Endothelial cell of umbilical vein (primary cell): Measurements from ENCODE around the gene PTPN3. TPM values are rescaled to one million over a fixed set of nuclear protein-coding genes. Genes with fewer than 3 reads are reported as not detected.

Source experiments
- BruUV-seq: library from RNA; stranded (reverse); fragments of 400-500 nt; replicated peaks from 2 replicates; lab custom pipeline; 2021; lab: Mats Ljungman, UMichigan
- CTCF ChIA-PET: fragments of 300-600, 350-600 bp; sonication (Branson Sonifier 250); formaldehyde crosslinking; loops from one replicate; lab custom pipeline; 2021; ENCODE audit warnings: antibody characterized with exemption, inconsistent platforms; lab: Charles Lee
- POLR2A ChIA-PET: fragments of 300-600, 350-600 bp; sonication (Branson Sonifier 250); formaldehyde crosslinking; loops from one replicate; lab custom pipeline; 2021; ENCODE audit warnings: antibody characterized with exemption, inconsistent platforms; lab: Charles Lee
- DNase-seq: peaks from one replicate; pipeline ENCODE4 v3.0.0-alpha.2; 2011; ENCODE audit warnings: low read depth, low spot score
- FAIRE-seq: peaks from 2 replicates; lab custom pipeline; 2011; peaks lifted over from hg19 to GRCh38; lab: Jason Lieb, UNC
- H2AFZ ChIP-seq: 2 replicates; pipeline ENCODE4 v1.6.0; 2012; ENCODE audit warnings: low read depth, low read length, control low read depth, inconsistent platforms
- H3K27ac ChIP-seq: 2 replicates; pipeline ENCODE4 v1.5.1; 2011; ENCODE audit warnings: low read depth, mild to moderate bottlenecking, control low read depth, low read length, moderate library complexity; ENCODE audit not compliant: insufficient read depth
- H3K27me3 ChIP-seq, 2 experiments: 2 replicates each; pipeline versions ENCODE4 v1.6.0 to v1.6.1; 2011; ENCODE audit warnings: low read length in 2 of 2, mixed read lengths in 1 of 2; ENCODE audit not compliant: control insufficient read depth in 2 of 2, insufficient read depth in 2 of 2
- H3K36me3 ChIP-seq, 2 experiments: 2 replicates in 1 of 2; 3 replicates in 1 of 2; pipeline ENCODE4 v1.5.1; 2011; ENCODE audit warnings: low read length in 2 of 2, mild to moderate bottlenecking in 1 of 2, moderate library complexity in 1 of 2; ENCODE audit not compliant: control insufficient read depth in 2 of 2, insufficient read depth in 2 of 2; ENCODE audit errors: extremely low read depth in 1 of 2
- H3K4me1 ChIP-seq: 3 replicates; pipeline ENCODE4 v1.5.1; 2011; ENCODE audit warnings: mild to moderate bottlenecking, low read length; ENCODE audit not compliant: control insufficient read depth, insufficient read depth; ENCODE audit errors: extremely low read depth
- H3K4me2 ChIP-seq: 2 replicates; pipeline ENCODE4 v1.6.1; 2011; ENCODE audit warnings: low read length, control low read depth, mixed read lengths; ENCODE audit not compliant: insufficient read depth
- H3K4me3 ChIP-seq, 3 experiments: fragments of 200-600 bp in 1 of 3; sonication (generic), shearing (Covaris generic) in 1 of 3; replicated peaks in 1 of 3; 2 replicates each; pipeline ENCODE4 v1.5.1; 2011 to 2016; ENCODE audit warnings: control low read depth in 3 of 3, low read length in 3 of 3, mild to moderate bottlenecking in 2 of 3, inconsistent platforms in 1 of 3, low read depth in 1 of 3, moderate library complexity in 1 of 3; ENCODE audit not compliant: insufficient read depth in 1 of 3
- H3K79me2 ChIP-seq: 2 replicates; pipeline ENCODE4 v1.6.0; 2012; ENCODE audit warnings: low read length, inconsistent platforms; ENCODE audit not compliant: control insufficient read depth, insufficient read depth
- H3K9ac ChIP-seq: replicated peaks from 2 replicates; pipeline ENCODE3; 2011; ENCODE audit warnings: low read length, control low read depth; ENCODE audit not compliant: insufficient read depth; ENCODE audit errors: extremely low read depth
- H3K9me1 ChIP-seq: replicated peaks from 3 replicates; pipeline ENCODE4 v1.6.0; 2011; ENCODE audit warnings: mild to moderate bottlenecking, low read length; ENCODE audit not compliant: control insufficient read depth, insufficient read depth; ENCODE audit errors: extremely low read depth
- H3K9me3 ChIP-seq: replicated peaks from 2 replicates; pipeline ENCODE4 v1.5.1; 2012; ENCODE audit warnings: low read length, inconsistent platforms; ENCODE audit not compliant: control insufficient read depth, insufficient read depth
- H4K20me1 ChIP-seq: replicated peaks from 2 replicates; pipeline ENCODE3; 2011; ENCODE audit warnings: mild to moderate bottlenecking, low read length; ENCODE audit not compliant: control insufficient read depth, insufficient read depth; ENCODE audit errors: extremely low read depth
- EZH2 ChIP-seq: IDR thresholded peaks from 2 replicates; pipeline ENCODE4 v1.6.1; 2012; ENCODE audit warnings: borderline replicate concordance, low read depth, mild to moderate bottlenecking, moderate library complexity, low read length, inconsistent platforms; ENCODE audit not compliant: severe bottlenecking
- FOS ChIP-seq: IDR thresholded peaks from 2 replicates; pipeline ENCODE4 v1.6.1; 2011; ENCODE audit warnings: mild to moderate bottlenecking, low read length, moderate library complexity, borderline replicate concordance; ENCODE audit not compliant: insufficient read depth
- GATA2 ChIP-seq: IDR thresholded peaks from 2 replicates; pipeline ENCODE4 v1.7.0; 2011; ENCODE audit warnings: low read depth, mild to moderate bottlenecking, moderate library complexity, mixed read lengths, low read length; ENCODE audit not compliant: insufficient read length, insufficient read depth
- JUN ChIP-seq: IDR thresholded peaks from 2 replicates; pipeline ENCODE4 v1.6.1; 2011; ENCODE audit warnings: borderline replicate concordance, low read depth; ENCODE audit not compliant: insufficient read length, insufficient read depth
- MYC ChIP-seq: IDR thresholded peaks from one replicate; pipeline ENCODE4 v1.6.1; 2011; ENCODE audit warnings: mild to moderate bottlenecking, low read depth, low read length
- POLR2A ChIP-seq: IDR thresholded peaks from 2 replicates; pipeline ENCODE4 v1.6.1; 2012; ENCODE audit warnings: low read depth, mild to moderate bottlenecking, control low read depth, low read length
- POLR2AphosphoS5 ChIP-seq: IDR thresholded peaks from 2 replicates; pipeline ENCODE4 v1.6.1; 2012; ENCODE audit warnings: low read depth, mild to moderate bottlenecking, control low read depth, low read length, moderate library complexity; ENCODE audit not compliant: insufficient read depth
- dilution Hi-C: fragments of 300-500 bp; cut with MboI; formaldehyde crosslinking; loops from one replicate; pipeline ENCODE4 v1.15.0; 2019; ENCODE audit warnings: low sequenced_read_pairs; ENCODE audit not compliant: extremely low pct_ligation_motif_present
- intact Hi-C: fragments of 100-400 bp; cut with micrococcal nuclease; formaldehyde crosslinking; loops from one replicate; pipeline ENCODE4 v1.10.0; 2022
- polyA plus RNA-seq, 4 experiments: library from polyadenylated mRNA; depleted of rRNA in 3 of 4; stranded (reverse) in 3 of 4; unstranded in 1 of 4; fragments of >200 nt; gene quantifications; 2 replicates each; pipeline versions ENCODE4 v1.2.1 to v1.2.3, GENCODE V29; 2011 to 2012; ENCODE audit warnings: missing spikeins in 1 of 4
- total RNA-seq: library from RNA; stranded (reverse); gene quantifications from 2 replicates; pipeline ENCODE4 v1.2.3, GENCODE V29; 2021
- TF ChIP-seq, protein P1 (sequence below), 2 donors: IDR thresholded peaks; 1 replicate in 1 of 2; 2 replicates in 1 of 2; pipeline ENCODE4 v1.5.1; 2011; ENCODE audit warnings: low read length in 2 of 2, mild to moderate bottlenecking in 2 of 2, moderate library complexity in 2 of 2, control low read depth in 1 of 2, inconsistent platforms in 1 of 2, low read depth in 1 of 2; ENCODE audit not compliant: insufficient read depth in 1 of 2; ENCODE audit errors: extremely low read depth in 1 of 2
- TF ChIP-seq, protein P2 (sequence below): IDR thresholded peaks from 2 replicates; pipeline ENCODE4 v1.6.1; 2011; ENCODE audit not compliant: insufficient read depth, insufficient read length

Gene PTPN3
- total and polyA plus RNA-seq, 2 donors (not counting 3 experiments of a cell fraction or from before 2014, with no cell fraction given), result 0.01 TPM; not detected in 1

DNA sequence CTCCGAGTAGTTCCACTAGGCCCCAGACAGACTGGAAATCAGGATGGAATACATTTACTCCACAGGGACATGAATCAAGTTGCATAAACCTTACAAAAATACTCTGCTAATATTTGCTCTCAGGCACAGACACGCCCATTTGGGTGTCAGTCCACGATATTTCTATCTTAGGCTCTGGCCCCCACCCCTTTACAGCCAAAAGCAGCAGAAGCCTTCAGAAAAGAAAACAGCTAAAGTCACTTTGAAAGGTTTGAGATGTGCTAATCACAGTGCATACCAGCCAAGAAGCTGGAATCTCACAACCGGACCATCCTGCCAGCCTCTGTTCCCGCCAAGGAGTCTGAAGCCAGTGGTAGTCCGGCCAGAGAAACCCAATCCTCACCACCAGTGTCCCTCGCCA lies 22.6 kb downstream of the PTPN3 start:
- Histone ChIP-seq H4K20me1 (no peaks in the 10 kb centered on the region), H3K36me3 (no peaks in the 10 kb centered on the region), H3K9me1 (no peaks in the 10 kb centered on the region), H3K27ac (no peak overlapping the region), H3K4me3 (no peak overlapping the region), H3K79me2 (no peaks in the 10 kb centered on the region), H3K9me3 (no peaks in the 10 kb centered on the region), H3K4me1 (no peaks in the 10 kb centered on the region), H3K9ac (no peak overlapping the region), H2AFZ (no peak overlapping the region), H3K27me3 (peaks cover 26 to 28% of the 10 kb centered on the region in 2 experiments), H3K4me2 (no peak overlapping the region)
- dilution Hi-C loops, result no loop called here
- FAIRE-seq (no peak), DNase-seq (no peak)
- TF ChIP-seq FOS (no peak), GATA2 (no peak), POLR2AphosphoS5 (no peak), EZH2 (no peak)
- TF ChIP-seq, protein P1, sequence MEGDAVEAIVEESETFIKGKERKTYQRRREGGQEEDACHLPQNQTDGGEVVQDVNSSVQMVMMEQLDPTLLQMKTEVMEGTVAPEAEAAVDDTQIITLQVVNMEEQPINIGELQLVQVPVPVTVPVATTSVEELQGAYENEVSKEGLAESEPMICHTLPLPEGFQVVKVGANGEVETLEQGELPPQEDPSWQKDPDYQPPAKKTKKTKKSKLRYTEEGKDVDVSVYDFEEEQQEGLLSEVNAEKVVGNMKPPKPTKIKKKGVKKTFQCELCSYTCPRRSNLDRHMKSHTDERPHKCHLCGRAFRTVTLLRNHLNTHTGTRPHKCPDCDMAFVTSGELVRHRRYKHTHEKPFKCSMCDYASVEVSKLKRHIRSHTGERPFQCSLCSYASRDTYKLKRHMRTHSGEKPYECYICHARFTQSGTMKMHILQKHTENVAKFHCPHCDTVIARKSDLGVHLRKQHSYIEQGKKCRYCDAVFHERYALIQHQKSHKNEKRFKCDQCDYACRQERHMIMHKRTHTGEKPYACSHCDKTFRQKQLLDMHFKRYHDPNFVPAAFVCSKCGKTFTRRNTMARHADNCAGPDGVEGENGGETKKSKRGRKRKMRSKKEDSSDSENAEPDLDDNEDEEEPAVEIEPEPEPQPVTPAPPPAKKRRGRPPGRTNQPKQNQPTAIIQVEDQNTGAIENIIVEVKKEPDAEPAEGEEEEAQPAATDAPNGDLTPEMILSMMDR (IDR thresholded peaks at IDR 0.05; ENCODE audit: extremely low read depth in 1 of 2, insufficient read depth in 1 of 2, low read depth in 1 of 2, low read length in 2 of 2), result no peak
- no TSS peak for BruUV-seq
- intact Hi-C loops, result no loop called here
- CTCF ChIA-PET, result interaction anchor here (1.0 to 1.6 kb wide), 3 partner anchors 10 to 49 kb away, joined by 3 to 9 read pairs (median 6); no protein-coding TSS in a partner anchor
- POLR2A ChIA-PET, result no interaction called here

DNA sequence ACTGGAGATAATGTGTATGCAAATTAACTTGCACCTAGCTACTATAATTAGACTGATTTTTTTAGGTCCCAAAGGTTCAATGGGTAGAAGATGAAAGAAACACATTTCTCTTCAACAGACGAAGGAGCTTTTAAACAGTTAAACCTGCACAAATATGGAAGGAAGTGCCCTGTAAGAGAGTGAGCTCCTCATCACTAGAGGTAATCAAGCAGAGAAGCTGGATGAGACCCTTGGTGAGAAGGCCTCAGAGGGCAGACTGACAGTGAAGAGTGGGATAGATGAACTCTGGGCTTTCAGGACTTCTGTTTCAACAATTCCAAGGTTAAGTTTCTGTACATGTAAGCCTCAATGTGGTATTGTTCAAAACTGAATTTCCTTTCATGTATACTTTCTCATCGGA lies 23.2 kb downstream of the PTPN3 start:
- H2AFZ ChIP-seq, result no peak overlapping the region
- H3K9ac ChIP-seq, result no peak overlapping the region
- CTCF ChIA-PET, result interaction anchor here (1.0 to 1.6 kb wide), 3 partner anchors 9 to 50 kb away, joined by 3 to 9 read pairs (median 6); no protein-coding TSS in a partner anchor
- no peak overlapping the region for H3K27ac ChIP-seq
- H3K79me2 ChIP-seq, result no peaks in the 10 kb centered on the region
- no peaks in the 10 kb centered on the region for H4K20me1 ChIP-seq
- TF ChIP-seq EZH2 (no peak), POLR2AphosphoS5 (no peak), MYC (no peak), GATA2 (no peak), FOS (no peak), JUN (no peak), POLR2A (no peak)
- TF ChIP-seq, protein P2, sequence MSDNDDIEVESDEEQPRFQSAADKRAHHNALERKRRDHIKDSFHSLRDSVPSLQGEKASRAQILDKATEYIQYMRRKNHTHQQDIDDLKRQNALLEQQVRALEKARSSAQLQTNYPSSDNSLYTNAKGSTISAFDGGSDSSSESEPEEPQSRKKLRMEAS, result no peak
- TF ChIP-seq, protein P1 (IDR thresholded peaks at IDR 0.05; ENCODE audit: extremely low read depth in 1 of 2, insufficient read depth in 1 of 2, low read depth in 1 of 2, low read length in 2 of 2), result no peak
- peaks cover 28 to 31% of the 10 kb centered on the region in 2 experiments for H3K27me3 ChIP-seq
- dilution Hi-C loops, result no loop called here
- DNase-seq (no peak), FAIRE-seq (no peak)
- intact Hi-C loops, result no loop called here
- POLR2A ChIA-PET, result no interaction called here
- H3K9me1 ChIP-seq, result no peaks in the 10 kb centered on the region
- H3K4me3 ChIP-seq, result no peak overlapping the region
- no peaks in the 10 kb centered on the region for H3K9me3 ChIP-seq
- H3K4me1 ChIP-seq, result no peaks in the 10 kb centered on the region
- H3K4me2 ChIP-seq, result no peak overlapping the region
- no TSS peak for BruUV-seq
- no peaks in the 10 kb centered on the region for H3K36me3 ChIP-seq
